Measurements from ENCODE around the gene NXPH2.

DNA sequence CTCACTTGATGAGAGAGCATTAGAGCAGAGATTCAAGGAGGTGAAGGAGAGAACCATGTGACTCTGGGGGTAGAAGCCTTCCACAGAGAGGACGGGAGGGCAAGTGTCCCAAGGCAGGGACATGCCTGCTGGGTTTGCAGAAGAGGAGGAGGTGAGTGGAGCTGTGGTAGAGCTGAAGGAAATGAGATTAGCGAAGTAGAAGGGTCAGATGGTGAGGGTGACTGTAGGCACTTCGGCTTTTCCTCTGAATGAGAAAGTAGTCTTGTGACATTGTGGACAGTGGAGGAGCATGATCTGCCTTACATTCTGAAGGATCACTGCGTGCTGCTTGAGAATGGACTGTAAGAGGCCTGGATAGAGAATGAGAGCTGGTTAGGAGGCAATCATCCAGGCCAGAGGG lies 126.0 kb downstream of the NXPH2 start:
- TF ChIP-seq POLR2AphosphoS5 (IDR thresholded peaks at IDR 0.05; ENCODE audit: low read depth, low read length) (no peak), POLR2A (IDR thresholded peaks at IDR 0.05; ENCODE audit: low read depth, low read length) (no peak), TAF1 (IDR thresholded peaks at IDR 0.05; ENCODE audit: borderline replicate concordance, low read depth, low read length) (no peak)
